T-helper 17 cell (primary cell): ENCODE data around the gene MAP1S. TPM values are rescaled to one million over a fixed set of nuclear protein-coding genes. Genes with fewer than 3 reads are reported as not detected.
A peak's percentile ranks its signal among the peaks of the same experiment; 100 is the strongest.

Experiments used
- ATAC-seq: fragments of 150-1000 bp; cut with Tn5 transposase; 2 replicates; pipeline ENCODE4 v1.10.0; 2021; ENCODE audit warnings: mild to moderate bottlenecking, moderate library complexity
- DNase-seq, 3 donors: peaks; one replicate each; pipeline versions ENCODE4 v3.0.0 to v3.0.0-alpha.2; 2020 to 2021
- H3K9me3 ChIP-seq: one replicate; pipeline ENCODE4 v1.7.0; 2013; ENCODE audit warnings: low read length, mild to moderate bottlenecking; ENCODE audit not compliant: control insufficient read depth, poor library complexity, severe bottlenecking
- H3K27ac Mint-ChIP-seq: one replicate; pipeline ENCODE4 v1.8.0; 2022; ENCODE audit warnings: mild to moderate bottlenecking, moderate library complexity, mixed read lengths
- H3K27me3 Mint-ChIP-seq: one replicate; pipeline ENCODE4 v1.8.0; 2022; ENCODE audit warnings: mixed read lengths
- H3K36me3 Mint-ChIP-seq: one replicate; pipeline ENCODE4 v1.8.0; 2022; ENCODE audit warnings: low read depth, mixed read lengths
- H3K4me1 Mint-ChIP-seq: one replicate; pipeline ENCODE4 v1.8.0; 2022; ENCODE audit warnings: mild to moderate bottlenecking, mixed read lengths
- H3K4me3 Mint-ChIP-seq: one replicate; pipeline ENCODE4 v1.8.0; 2022; ENCODE audit warnings: mild to moderate bottlenecking, moderate library complexity, mixed read lengths
- total RNA-seq, 4 donors: library from RNA in 2 of 4; stranded (reverse) in 2 of 4; gene quantifications; one replicate each; pipeline ENCODE4 v1.2.3 and lab custom pipeline; 2022 to 2026

MAP1S gene
- total RNA-seq, 2 donors from 2014 or later, result 34.6 to 36.0 TPM

DNA sequence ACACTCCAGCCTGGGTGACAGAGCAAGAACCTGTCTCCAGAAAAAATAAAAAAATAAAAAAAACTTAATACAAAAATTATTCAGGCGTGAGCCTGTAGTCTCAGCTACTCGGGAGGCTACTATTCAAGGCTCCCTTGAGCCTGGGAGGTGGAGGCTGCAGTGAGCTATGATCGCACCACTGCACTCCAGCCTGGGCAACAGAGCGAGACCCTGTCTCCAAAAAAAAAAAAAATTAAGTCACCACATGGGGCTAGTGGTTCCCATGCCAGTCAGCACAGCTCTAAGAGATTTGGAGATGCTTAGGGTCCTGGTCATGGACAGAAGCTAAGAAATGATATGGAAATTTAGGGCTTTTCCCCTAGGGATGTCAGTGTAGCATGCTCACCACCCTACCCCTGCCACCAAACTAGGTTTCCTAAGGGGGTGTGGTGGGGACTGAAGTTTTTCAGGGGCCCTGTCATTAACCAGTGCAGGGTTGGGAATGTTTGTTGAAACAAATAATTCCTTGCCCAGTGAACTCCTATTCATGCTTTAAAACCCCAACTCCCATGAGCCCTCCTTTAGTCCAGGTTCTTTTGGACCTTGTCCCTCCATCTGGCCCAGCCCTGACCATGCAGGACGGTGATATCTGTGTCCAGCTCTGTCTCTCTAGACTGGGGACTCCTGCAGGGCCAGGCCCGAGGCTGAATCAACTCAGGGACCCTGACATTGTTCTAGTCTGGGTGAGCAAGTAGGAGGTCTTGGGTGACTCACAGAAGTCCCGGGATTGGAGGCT is 33.8 kb downstream of the MAP1S start:
- no peak overlapping the region for H3K27ac Mint-ChIP-seq

GRCh38 chr19:17753976-17754375 is 34.7 kb downstream of the MAP1S start:
- H3K4me3 Mint-ChIP-seq, result peak overlapping the region; percentile 36
- peaks cover 8% of the 10 kb centered on the region for H3K36me3 Mint-ChIP-seq
- peak overlapping the region; percentile 61 for H3K27ac Mint-ChIP-seq

More for the DNA sequence above, 33.8 kb downstream of the MAP1S start:
- Mint-ChIP-seq H3K4me1 (peaks cover 38% of the 10 kb centered on the region), H3K27me3 (no peaks in the 10 kb centered on the region), H3K4me3 (no peak overlapping the region), H3K36me3 (peaks cover 6% of the 10 kb centered on the region)
- ATAC-seq (no peak), DNase-seq (no peak)
- no peaks in the 10 kb centered on the region for H3K9me3 ChIP-seq

DNA sequence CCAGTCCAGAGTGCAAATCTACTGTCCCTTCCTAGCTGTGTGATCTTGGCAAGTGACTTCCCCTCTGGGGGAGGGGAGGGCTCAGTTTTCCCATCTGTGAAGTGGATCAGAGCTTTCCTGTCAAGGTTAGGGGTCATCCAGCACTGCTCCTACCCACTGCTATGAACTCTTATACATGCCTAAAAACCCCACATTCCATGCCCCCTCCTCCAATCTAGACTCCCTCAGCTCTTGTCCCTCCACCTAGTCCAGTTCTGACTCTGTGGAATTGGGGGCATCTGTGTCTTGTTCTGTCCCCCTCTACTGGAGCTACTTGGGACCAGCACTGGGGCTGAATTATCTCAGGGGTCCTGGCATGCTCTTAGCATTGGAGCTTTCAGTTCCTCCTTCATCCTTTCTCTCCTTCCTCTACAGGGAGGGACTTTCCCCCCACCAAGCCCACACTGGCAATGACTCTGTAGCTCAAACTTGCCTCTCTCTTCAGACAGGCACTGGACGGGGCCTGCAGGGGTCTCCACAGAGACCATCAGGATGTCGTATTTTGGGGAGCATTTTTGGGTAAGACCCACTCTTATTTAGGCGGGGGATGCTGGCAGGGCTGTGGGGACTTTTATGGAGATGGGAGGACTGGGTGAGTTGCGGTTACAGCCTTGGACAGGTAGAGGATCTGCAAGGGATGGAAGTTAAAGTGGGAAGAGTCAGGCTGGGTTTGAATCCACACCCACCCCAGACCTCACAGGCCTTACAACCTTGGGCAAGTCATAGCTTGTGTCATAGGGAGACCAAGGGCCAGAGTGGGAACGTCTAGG is 35.6 kb downstream of the MAP1S start:
- H3K9me3 ChIP-seq, result no peaks in the 10 kb centered on the region
- H3K27ac Mint-ChIP-seq, result peak overlapping the region; percentile 61
- H3K27me3 Mint-ChIP-seq, result no peaks in the 10 kb centered on the region
- ATAC-seq (no peak), DNase-seq (no peak)
- H3K4me1 Mint-ChIP-seq, result peaks cover 25% of the 10 kb centered on the region
- peak overlapping the region; percentile 81 for H3K4me3 Mint-ChIP-seq
- H3K36me3 Mint-ChIP-seq, result peaks cover 8% of the 10 kb centered on the region

More at GRCh38 chr19:17753976-17754375, 34.7 kb downstream of the MAP1S start:
- no peaks in the 10 kb centered on the region for H3K9me3 ChIP-seq
- Mint-ChIP-seq H3K4me1 (peaks cover 34% of the 10 kb centered on the region), H3K27me3 (no peaks in the 10 kb centered on the region)
- ATAC-seq, result no peak
- DNase-seq, result no peak

- H3K9me3 ChIP-seq, result no peaks in the 10 kb centered on the region
- peaks cover 26% of the 10 kb centered on the region for H3K4me1 Mint-ChIP-seq
- no peak for DNase-seq
- peak overlapping the region; percentile 81 for H3K4me3 Mint-ChIP-seq
- H3K36me3 Mint-ChIP-seq, result peaks cover 8% of the 10 kb centered on the region
- H3K27me3 Mint-ChIP-seq, result no peaks in the 10 kb centered on the region
- peak overlapping the region; percentile 61 for H3K27ac Mint-ChIP-seq
- ATAC-seq, result no peak
Measured at GRCh38 chr19:17755443-17755890, 36.2 kb downstream of the MAP1S start.

GRCh38 chr19:17755977-17756670 is 36.8 kb downstream of the MAP1S start:
- Mint-ChIP-seq H3K27ac (peak overlapping the region; percentile 61), H3K27me3 (no peaks in the 10 kb centered on the region), H3K36me3 (peaks cover 8% of the 10 kb centered on the region), H3K4me3 (peak overlapping the region; percentile 36), H3K4me1 (peaks cover 24% of the 10 kb centered on the region)
- ATAC-seq, result no peak
- peak in 1 of 3 donors; percentile 37 for DNase-seq
- H3K9me3 ChIP-seq, result no peaks in the 10 kb centered on the region

- Mint-ChIP-seq H3K27ac (peak overlapping the region; percentile 61), H3K4me3 (no peak overlapping the region), H3K4me1 (peaks cover 17% of the 10 kb centered on the region), H3K27me3 (no peaks in the 10 kb centered on the region), H3K36me3 (peaks cover 8% of the 10 kb centered on the region)
- no peak for DNase-seq
- no peaks in the 10 kb centered on the region for H3K9me3 ChIP-seq
- no peak for ATAC-seq
Measured at GRCh38 chr19:17757125-17757524, 37.8 kb downstream of the MAP1S start.

GRCh38 chr19:17758515-17758914 is 39.2 kb downstream of the MAP1S start:
- no peaks in the 10 kb centered on the region for H3K9me3 ChIP-seq
- Mint-ChIP-seq H3K4me3 (no peak overlapping the region), H3K27me3 (no peaks in the 10 kb centered on the region), H3K36me3 (peaks cover 10% of the 10 kb centered on the region), H3K4me1 (peaks cover 19% of the 10 kb centered on the region), H3K27ac (no peak overlapping the region)
- ATAC-seq, result no peak
- DNase-seq, result no peak

- no peak for ATAC-seq
- Mint-ChIP-seq H3K4me1 (peaks cover 18% of the 10 kb centered on the region), H3K36me3 (peaks cover 7% of the 10 kb centered on the region), H3K27me3 (no peaks in the 10 kb centered on the region), H3K27ac (no peak overlapping the region), H3K4me3 (no peak overlapping the region)
- no peaks in the 10 kb centered on the region for H3K9me3 ChIP-seq
- DNase-seq, result no peak
Measured at GRCh38 chr19:17761148-17761547, 41.9 kb downstream of the MAP1S start.

GRCh38 chr19:17762505-17763229 is 43.4 kb downstream of the MAP1S start:
- H3K4me3 Mint-ChIP-seq, result no peak overlapping the region
- H3K4me1 Mint-ChIP-seq, result peaks cover 18% of the 10 kb centered on the region
- no peak for ATAC-seq
- no peaks in the 10 kb centered on the region for H3K27me3 Mint-ChIP-seq
- H3K27ac Mint-ChIP-seq, result no peak overlapping the region
- peaks cover 7% of the 10 kb centered on the region for H3K36me3 Mint-ChIP-seq
- DNase-seq, result no peak
- no peaks in the 10 kb centered on the region for H3K9me3 ChIP-seq

DNA sequence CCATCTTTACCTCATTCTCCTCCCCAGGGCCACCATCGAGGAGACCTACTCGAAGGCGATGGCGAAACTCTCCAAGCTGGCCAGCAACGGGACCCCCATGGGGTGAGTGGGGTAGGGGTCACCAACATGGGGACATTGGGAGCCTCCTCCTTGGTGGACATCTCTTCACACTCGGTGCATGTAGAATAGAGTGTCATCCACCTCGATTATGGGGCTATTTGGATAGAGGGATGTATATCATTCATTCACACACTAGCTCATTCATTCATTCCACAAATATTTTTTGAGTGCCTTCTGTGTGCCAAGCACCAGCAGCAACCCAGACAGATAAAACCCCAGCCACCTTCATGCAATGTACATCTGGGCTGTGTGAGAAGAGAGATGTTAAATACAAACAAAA is 45.1 kb downstream of the MAP1S start:
- no peaks in the 10 kb centered on the region for H3K9me3 ChIP-seq
- Mint-ChIP-seq H3K4me3 (no peak overlapping the region), H3K27me3 (no peaks in the 10 kb centered on the region), H3K27ac (no peak overlapping the region), H3K36me3 (peaks cover 4% of the 10 kb centered on the region), H3K4me1 (peaks cover 13% of the 10 kb centered on the region)
- no peak for ATAC-seq
- no peak for DNase-seq

- H3K27me3 Mint-ChIP-seq, result no peaks in the 10 kb centered on the region
- H3K4me3 Mint-ChIP-seq, result no peak overlapping the region
- H3K4me1 Mint-ChIP-seq, result peaks cover 13% of the 10 kb centered on the region
- H3K27ac Mint-ChIP-seq, result peak overlapping the region; percentile 39
- ATAC-seq (peak; percentile 52), DNase-seq (no peak)
- no peaks in the 10 kb centered on the region for H3K9me3 ChIP-seq
- peaks cover 4% of the 10 kb centered on the region for H3K36me3 Mint-ChIP-seq
Measured at GRCh38 chr19:17765069-17765618, 45.9 kb downstream of the MAP1S start.

DNA sequence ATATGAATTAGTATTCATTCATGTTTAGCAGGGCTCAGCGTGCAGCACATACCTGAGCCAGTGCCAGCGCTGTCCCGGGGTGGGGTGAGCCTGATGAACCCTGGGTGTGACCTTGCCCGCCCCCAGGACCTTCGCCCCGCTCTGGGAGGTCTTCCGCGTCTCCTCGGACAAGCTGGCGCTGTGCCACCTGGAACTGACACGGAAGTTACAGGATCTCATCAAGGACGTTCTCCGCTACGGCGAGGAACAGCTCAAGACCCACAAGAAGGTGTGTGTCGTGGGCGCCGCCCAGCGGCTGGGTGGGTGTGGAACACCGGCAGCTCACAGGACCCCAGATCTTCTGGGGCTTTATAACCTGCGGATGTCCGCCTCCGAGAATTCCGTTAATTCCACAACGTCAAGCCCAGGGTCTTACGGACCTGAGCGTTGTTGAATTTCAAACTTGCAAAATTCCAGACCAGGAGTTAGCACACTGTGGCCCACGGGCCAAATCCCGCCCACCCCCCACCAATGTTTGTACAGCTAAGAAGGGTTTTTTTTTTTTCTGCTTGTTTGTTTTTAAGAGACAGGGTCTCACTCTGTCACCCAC is 47.4 kb downstream of the MAP1S start:
- Mint-ChIP-seq H3K4me1 (peaks cover 11% of the 10 kb centered on the region), H3K4me3 (no peak overlapping the region), H3K27ac (peak overlapping the region; percentile 59), H3K36me3 (peaks cover 4% of the 10 kb centered on the region), H3K27me3 (no peaks in the 10 kb centered on the region)
- no peak for DNase-seq
- ATAC-seq, result no peak
- no peaks in the 10 kb centered on the region for H3K9me3 ChIP-seq
